Natural killer cell (primary cell): ENCODE measurements around the gene KRT79. TPM values are rescaled to one million over a fixed set of nuclear protein-coding genes. Genes with fewer than 3 reads are reported as not detected.

Source experiments
- ATAC-seq, 3 donors: fragments of 150-1000 bp in 2 of 3; fragments of 200-7000 bp in 1 of 3; cut with Tn5 transposase; 1 replicate in 1 of 3; 2 replicates in 2 of 3; pipeline ENCODE4 v1.10.0; 2021; ENCODE audit warnings: mild to moderate bottlenecking in 2 of 3, moderate library complexity in 2 of 3
- DNase-seq, 2 donors: peaks; one replicate each; pipeline versions ENCODE4 v3.0.0 to v3.0.0-alpha.2; 2013 to 2021; ENCODE audit warnings: mixed read lengths in 1 of 2
- H3K27ac ChIP-seq: one replicate; pipeline ENCODE4 v1.5.1; 2013; ENCODE audit warnings: mild to moderate bottlenecking, low read length
- H3K27me3 ChIP-seq: one replicate; pipeline ENCODE4 v1.6.1; 2013; ENCODE audit warnings: low read length; ENCODE audit not compliant: control insufficient read depth, insufficient read depth
- H3K36me3 ChIP-seq: one replicate; pipeline ENCODE4 v1.6.1; 2013; ENCODE audit warnings: low read length; ENCODE audit not compliant: control insufficient read depth, insufficient read depth
- H3K4me1 ChIP-seq: one replicate; pipeline ENCODE4 v1.6.1; 2013; ENCODE audit warnings: low read length; ENCODE audit not compliant: control insufficient read depth, insufficient read depth
- H3K4me3 ChIP-seq: one replicate; pipeline ENCODE4 v1.5.1; 2013; ENCODE audit warnings: low read length
- H3K9me3 ChIP-seq: one replicate; pipeline ENCODE4 v1.6.1; 2013; ENCODE audit warnings: low read length; ENCODE audit not compliant: control insufficient read depth, insufficient read depth
- H3K27ac Mint-ChIP-seq, 2 donors: one replicate each; pipeline ENCODE4 v1.8.0; 2022; ENCODE audit warnings: mild to moderate bottlenecking in 2 of 2, mixed read lengths in 2 of 2, moderate library complexity in 1 of 2
- H3K27me3 Mint-ChIP-seq, 2 donors: one replicate each; pipeline ENCODE4 v1.8.0; 2022; ENCODE audit warnings: low read depth in 2 of 2, mixed read lengths in 2 of 2
- H3K36me3 Mint-ChIP-seq: one replicate; pipeline ENCODE4 v1.8.0; 2022; ENCODE audit warnings: mixed read lengths
- H3K4me1 Mint-ChIP-seq, 2 donors: one replicate each; pipeline ENCODE4 v1.8.0; 2022; ENCODE audit warnings: mixed read lengths in 2 of 2
- H3K4me3 Mint-ChIP-seq: one replicate; pipeline ENCODE4 v1.8.0; 2022; ENCODE audit warnings: mild to moderate bottlenecking, moderate library complexity, mixed read lengths
- H3K9me3 Mint-ChIP-seq, 2 donors: one replicate each; pipeline ENCODE4 v1.8.0; 2022; ENCODE audit warnings: mixed read lengths in 2 of 2
- WGBS: methylation state at CpG from one replicate; pipeline ENCODE4 v1.1.7; 2013; ENCODE audit warnings: missing lambda C conversion rate; ENCODE audit not compliant: insufficient coverage; 5-methylcytosine and 5-hydroxymethylcytosine counted together
- intact Hi-C: fragments of 100-400 bp; cut with micrococcal nuclease; formaldehyde crosslinking; loops from one replicate; pipeline ENCODE4 v1.14.2; 2022
- total RNA-seq, 4 donors: library from RNA; stranded (reverse); fragments of 120-200 nt in 1 of 4; gene quantifications; one replicate each; pipeline versions ENCODE4 v1.2.3 to v1.2.4, GENCODE V29; 2013 to 2022
- TF ChIP-seq, protein P1 (sequence below): fragments of 200-600 bp; IDR thresholded peaks from one replicate; pipeline ENCODE4 v1.8.0; 2022; ENCODE audit warnings: antibody characterized with exemption

The KRT79 gene
- total RNA-seq, 3 donors from 2014 or later (not counting 1 experiment from before 2014, with no cell fraction given), result 0.18 TPM; not detected in 2

DNA sequence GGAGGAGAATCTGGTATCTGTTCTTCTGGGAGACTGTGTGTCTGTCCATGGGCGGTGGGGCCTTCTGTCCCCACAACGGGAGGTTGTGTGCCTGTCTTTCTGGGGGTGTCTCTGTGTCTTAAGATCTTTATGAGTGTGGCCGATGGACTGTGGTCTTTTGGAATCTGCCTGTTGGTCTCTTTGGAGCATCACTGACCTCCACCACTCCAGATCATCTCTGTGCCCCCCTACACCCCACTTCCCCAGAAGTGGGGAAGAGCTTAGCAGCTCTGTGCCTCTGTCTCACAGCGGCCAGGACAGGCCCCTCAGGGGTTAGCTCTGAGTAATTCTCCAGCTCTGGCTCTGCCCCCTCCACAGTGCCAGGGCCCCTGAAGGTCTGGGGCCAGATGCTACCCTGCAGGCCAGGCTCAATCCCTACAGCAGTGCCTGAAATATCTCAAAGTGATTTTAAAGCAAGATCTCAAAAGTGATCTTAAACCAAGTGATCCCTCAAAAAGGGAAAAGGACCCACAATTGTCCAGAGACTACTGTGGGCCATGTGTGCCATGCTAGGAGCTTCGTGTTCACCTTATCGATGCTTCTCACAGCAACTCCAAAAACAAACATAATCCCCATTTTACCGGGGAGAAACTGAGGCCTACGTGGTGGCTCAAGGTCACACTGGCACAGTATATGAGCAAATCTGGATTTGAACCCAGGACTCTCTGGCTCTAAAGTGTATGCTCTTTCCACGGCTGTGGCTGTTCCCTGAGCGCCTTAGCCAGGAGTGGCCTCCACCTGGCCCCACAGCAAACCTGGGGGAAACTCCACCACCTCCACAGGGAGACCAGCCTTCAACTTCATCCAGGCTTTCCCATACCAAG, 40.7 kb upstream of the KRT79 start:
- Mint-ChIP-seq H3K36me3 (no peaks in the 10 kb centered on the region), H3K4me1 (peaks cover 27 to 74% of the 10 kb centered on the region in 2 donors), H3K9me3 (no peaks in the 10 kb centered on the region), H3K4me3 (peak overlapping the region; percentile 77), H3K27ac (peak overlapping the region; percentile 47 to 92), H3K27me3 (peaks cover 0 to 34% of the 10 kb centered on the region in 2 donors)
- no peak for DNase-seq
- H3K4me1 ChIP-seq, result peaks cover 57% of the 10 kb centered on the region
- H3K4me3 ChIP-seq, result peak overlapping the region; percentile 9
- ATAC-seq, result no peak
- WGBS, result 76% methylated on average over 10 of the region's 10 CpGs
- no peaks in the 10 kb centered on the region for H3K9me3 ChIP-seq
- H3K27me3 ChIP-seq, result peaks cover 5% of the 10 kb centered on the region
- TF ChIP-seq, protein P1, sequence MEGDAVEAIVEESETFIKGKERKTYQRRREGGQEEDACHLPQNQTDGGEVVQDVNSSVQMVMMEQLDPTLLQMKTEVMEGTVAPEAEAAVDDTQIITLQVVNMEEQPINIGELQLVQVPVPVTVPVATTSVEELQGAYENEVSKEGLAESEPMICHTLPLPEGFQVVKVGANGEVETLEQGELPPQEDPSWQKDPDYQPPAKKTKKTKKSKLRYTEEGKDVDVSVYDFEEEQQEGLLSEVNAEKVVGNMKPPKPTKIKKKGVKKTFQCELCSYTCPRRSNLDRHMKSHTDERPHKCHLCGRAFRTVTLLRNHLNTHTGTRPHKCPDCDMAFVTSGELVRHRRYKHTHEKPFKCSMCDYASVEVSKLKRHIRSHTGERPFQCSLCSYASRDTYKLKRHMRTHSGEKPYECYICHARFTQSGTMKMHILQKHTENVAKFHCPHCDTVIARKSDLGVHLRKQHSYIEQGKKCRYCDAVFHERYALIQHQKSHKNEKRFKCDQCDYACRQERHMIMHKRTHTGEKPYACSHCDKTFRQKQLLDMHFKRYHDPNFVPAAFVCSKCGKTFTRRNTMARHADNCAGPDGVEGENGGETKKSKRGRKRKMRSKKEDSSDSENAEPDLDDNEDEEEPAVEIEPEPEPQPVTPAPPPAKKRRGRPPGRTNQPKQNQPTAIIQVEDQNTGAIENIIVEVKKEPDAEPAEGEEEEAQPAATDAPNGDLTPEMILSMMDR, result no peak
- peak overlapping the region; percentile 4 for H3K27ac ChIP-seq
- intact Hi-C loops, result loop anchor here (5.0 kb wide), 2 partner anchors 308 to 483 kb away; no protein-coding TSS in a partner anchor
- H3K36me3 ChIP-seq, result no peaks in the 10 kb centered on the region

DNA sequence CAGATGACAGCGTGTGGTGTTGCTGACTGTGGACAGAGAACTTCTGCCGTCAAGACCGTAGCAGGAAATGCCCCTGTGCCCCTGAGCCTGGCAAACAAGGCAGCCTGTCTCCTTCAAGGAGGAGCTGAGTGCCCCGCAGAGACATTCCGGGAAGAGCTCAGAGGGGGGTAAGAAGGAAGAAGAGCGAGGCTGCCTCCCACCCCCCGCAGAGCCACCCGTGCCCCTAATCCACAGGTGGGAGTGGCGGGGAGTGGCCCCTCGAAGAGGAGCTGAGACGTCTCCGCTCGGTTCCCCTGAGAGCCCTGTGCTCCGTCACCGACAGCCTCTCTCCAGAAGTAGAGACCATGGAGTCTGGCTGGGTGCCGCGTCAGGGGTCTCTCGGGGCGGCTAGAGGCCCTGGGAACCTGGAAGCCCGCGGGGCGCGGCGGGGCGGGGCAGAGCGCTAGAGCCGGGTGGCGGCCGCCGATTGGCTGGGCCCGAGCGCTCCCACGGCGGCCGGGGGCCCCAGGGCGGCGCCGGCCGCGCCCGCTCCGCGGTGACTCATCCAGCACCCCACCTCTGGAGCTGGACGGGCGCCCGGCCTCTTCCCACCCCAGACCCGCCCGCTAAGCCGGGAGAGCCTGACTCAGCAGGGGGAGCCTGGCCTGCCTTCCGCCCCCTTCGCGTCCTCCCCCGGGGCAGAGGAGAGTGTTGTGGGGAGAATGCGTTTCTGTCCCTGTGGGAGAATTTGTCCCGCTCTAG, 39.9 kb upstream of the KRT79 start:
- H3K4me1 ChIP-seq, result peaks cover 49% of the 10 kb centered on the region
- H3K36me3 ChIP-seq, result no peaks in the 10 kb centered on the region
- peak overlapping the region; percentile 58 for H3K27ac ChIP-seq
- no peaks in the 10 kb centered on the region for H3K9me3 ChIP-seq
- H3K27ac Mint-ChIP-seq, result peak overlapping the region; percentile 47 to 92
- peaks cover 0 to 32% of the 10 kb centered on the region in 2 donors for H3K27me3 Mint-ChIP-seq
- H3K4me3 ChIP-seq, result peak overlapping the region; percentile 41
- H3K4me3 Mint-ChIP-seq, result peak overlapping the region; percentile 79
- H3K27me3 ChIP-seq, result peaks cover 5% of the 10 kb centered on the region
- TF ChIP-seq, protein P1, result no peak
- intact Hi-C loops, result loop anchor here (5.0 kb wide), 1 partner anchor 307 kb away; no protein-coding TSS in a partner anchor
- H3K36me3 Mint-ChIP-seq, result no peaks in the 10 kb centered on the region
- DNase-seq, result peak; percentile 54 to 66
- H3K4me1 Mint-ChIP-seq, result peaks cover 27 to 70% of the 10 kb centered on the region in 2 donors
- WGBS, result 1% methylated on average over 55 of the region's 55 CpGs
- H3K9me3 Mint-ChIP-seq, result no peaks in the 10 kb centered on the region
- peak; percentile 59 to 64 (median 62) for ATAC-seq

DNA sequence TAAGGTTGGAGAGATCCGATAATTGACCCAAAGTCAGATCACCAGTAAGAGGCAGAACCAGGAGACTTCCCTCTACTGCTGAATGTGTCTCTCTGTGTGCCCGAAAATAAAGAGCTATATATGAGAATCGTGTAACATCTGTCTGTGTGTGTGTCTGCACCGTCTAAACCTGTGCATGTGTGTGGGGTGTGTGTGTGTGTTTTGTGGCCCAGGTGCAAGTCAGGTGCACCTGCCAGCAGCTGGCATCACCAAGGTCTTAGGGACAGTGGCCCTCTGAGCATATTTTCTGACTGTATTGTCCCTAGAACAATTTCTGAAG, 39.4 kb upstream of the KRT79 start:
- no peak overlapping the region for H3K4me3 ChIP-seq
- Mint-ChIP-seq H3K9me3 (no peaks in the 10 kb centered on the region), H3K27me3 (peaks cover 0 to 27% of the 10 kb centered on the region in 2 donors), H3K36me3 (no peaks in the 10 kb centered on the region), H3K27ac (peak overlapping the region; percentile 47 to 92), H3K4me3 (peak overlapping the region; percentile 79), H3K4me1 (peaks cover 27 to 70% of the 10 kb centered on the region in 2 donors)
- WGBS, result 47% methylated on average over 4 of the region's 4 CpGs
- TF ChIP-seq, protein P1, result no peak
- H3K9me3 ChIP-seq, result no peaks in the 10 kb centered on the region
- H3K27me3 ChIP-seq, result peaks cover 5% of the 10 kb centered on the region
- H3K36me3 ChIP-seq, result no peaks in the 10 kb centered on the region
- no peak overlapping the region for H3K27ac ChIP-seq
- intact Hi-C loops, result loop anchor here (5.0 kb wide), 1 partner anchor 306 kb away; no protein-coding TSS in a partner anchor
- ATAC-seq (no peak), DNase-seq (no peak)
- H3K4me1 ChIP-seq, result peaks cover 44% of the 10 kb centered on the region
